Measurements from ENCODE around the gene ZSWIM3.

ZSWIM3 gene

DNA sequence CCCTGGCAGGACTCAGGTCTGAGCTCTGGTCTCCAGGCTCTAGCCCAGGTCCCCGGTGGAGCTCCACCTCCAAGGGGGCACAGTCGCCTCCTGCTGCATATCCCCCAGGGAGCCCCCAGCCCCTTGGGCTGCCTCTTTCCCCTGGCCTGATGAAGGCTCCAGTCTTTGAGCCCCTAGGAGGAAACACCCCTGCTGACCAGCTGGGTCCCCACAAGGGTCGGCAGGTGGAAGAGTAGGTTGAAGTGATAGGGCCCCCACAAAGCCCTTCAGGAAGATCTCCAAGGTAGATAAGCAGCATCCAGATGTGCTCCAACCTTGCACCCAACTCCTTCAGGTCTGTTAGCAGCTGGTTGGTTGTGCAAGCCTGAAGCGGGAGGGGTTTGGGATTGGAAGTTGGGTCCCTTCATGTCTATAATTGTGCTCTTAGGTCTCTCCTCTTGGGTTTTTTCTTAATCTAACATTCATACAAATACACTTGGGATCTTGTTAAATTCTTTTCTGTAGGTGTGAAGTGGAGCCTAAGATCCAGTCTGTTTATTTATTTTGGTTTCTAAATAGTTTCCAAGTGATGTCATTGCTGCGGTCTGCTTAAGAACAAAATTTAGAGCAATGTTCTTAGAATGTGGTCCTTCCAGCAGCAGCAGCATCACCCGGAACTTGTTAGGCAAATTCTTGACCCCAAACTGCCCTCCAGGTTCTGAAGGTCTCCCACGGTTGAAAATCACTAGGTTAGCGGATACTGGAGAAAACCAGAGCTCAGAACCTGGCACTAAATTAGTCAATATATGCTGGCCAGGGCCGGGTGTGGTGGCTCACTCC is 39.8 kb upstream of the ZSWIM3 start:
- H3K79me2 ChIP-seq (ENCODE audit: insufficient read depth, low read length), result peaks cover 19% of the 10 kb centered on the region
- H3K9me3 ChIP-seq (ENCODE audit: insufficient read depth, low read length, severe bottlenecking), result no peaks in the 10 kb centered on the region
- no peak for DNase-seq
- no peak overlapping the region for H3K4me2 ChIP-seq (ENCODE audit: insufficient read depth, low read length)
- no peak overlapping the region for H3K4me3 ChIP-seq (ENCODE audit: low read depth in 1 of 2, low read length in 2 of 2)
- H3K36me3 ChIP-seq (ENCODE audit: insufficient read depth, low read length), result peaks cover 36% of the 10 kb centered on the region
- no peak overlapping the region for H3K27ac ChIP-seq (ENCODE audit: low read length)
- no peak overlapping the region for H2AFZ ChIP-seq (ENCODE audit: low read depth, low read length)
- H4K20me1 ChIP-seq (ENCODE audit: insufficient read depth, low read length), result peaks cover 14% of the 10 kb centered on the region; the same call in 1 of the 2 replicates
- H3K9ac ChIP-seq (ENCODE audit: low read depth, low read length), result no peak overlapping the region
- no peak for ATAC-seq (ENCODE audit: insufficient read depth, low read depth)
- no peaks in the 10 kb centered on the region for H3K27me3 ChIP-seq (ENCODE audit: insufficient read depth, low read length, poor library complexity)
- no peak for TF ChIP-seq CTCF (IDR thresholded peaks at IDR 0.05; ENCODE audit: borderline replicate concordance, extremely low read depth, low read length, poor library complexity, severe bottlenecking)
- peaks cover 24% of the 10 kb centered on the region for H3K4me1 ChIP-seq (ENCODE audit: insufficient read depth, low read length)

DNA sequence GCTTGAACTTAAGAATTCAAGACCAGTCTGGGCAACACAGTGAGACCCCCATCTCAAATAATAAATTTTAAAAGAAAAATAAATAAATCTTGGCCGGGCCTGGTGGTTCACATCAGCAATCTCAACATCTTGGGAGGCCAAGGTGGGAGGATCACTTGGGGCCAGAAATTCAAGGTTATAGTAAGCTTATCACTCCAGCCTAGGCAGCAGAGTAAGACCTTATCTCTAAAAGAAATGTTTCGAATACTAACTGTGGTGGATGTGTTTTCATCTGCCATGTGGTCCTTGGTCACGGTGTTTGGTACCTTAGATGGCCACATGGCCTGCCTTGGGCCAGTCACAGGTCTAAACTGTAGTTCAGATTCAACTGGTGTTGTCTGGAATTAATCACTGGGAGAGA is 39.2 kb upstream of the ZSWIM3 start:
- no peak overlapping the region for H2AFZ ChIP-seq (ENCODE audit: low read depth, low read length)
- H3K9me3 ChIP-seq (ENCODE audit: insufficient read depth, low read length, severe bottlenecking), result no peaks in the 10 kb centered on the region

GRCh38 chr20:45819466-45819865 is 37.9 kb upstream of the ZSWIM3 start:
- no peak overlapping the region for H3K9ac ChIP-seq (ENCODE audit: low read depth, low read length)
- ATAC-seq (ENCODE audit: insufficient read depth, low read depth), result no peak
- H2AFZ ChIP-seq (ENCODE audit: low read depth, low read length), result no peak overlapping the region
- H3K36me3 ChIP-seq (ENCODE audit: insufficient read depth, low read length), result peaks cover 19% of the 10 kb centered on the region
- TF ChIP-seq CTCF (IDR thresholded peaks at IDR 0.05; ENCODE audit: borderline replicate concordance, extremely low read depth, low read length, poor library complexity, severe bottlenecking), result no peak
- TF ChIP-seq EZH2 (IDR thresholded peaks at IDR 0.05; ENCODE audit: borderline replicate concordance, low read depth, low read length, severe bottlenecking), result no peak
- peaks cover 4% of the 10 kb centered on the region for H3K27me3 ChIP-seq (ENCODE audit: insufficient read depth, low read length, poor library complexity)
- no peak overlapping the region for H3K4me2 ChIP-seq (ENCODE audit: insufficient read depth, low read length)
- H3K9me3 ChIP-seq (ENCODE audit: insufficient read depth, low read length, severe bottlenecking), result no peaks in the 10 kb centered on the region
- no peak for DNase-seq
- H3K79me2 ChIP-seq (ENCODE audit: insufficient read depth, low read length), result peaks cover 2% of the 10 kb centered on the region
- no peak overlapping the region for H3K27ac ChIP-seq (ENCODE audit: low read length)
- peaks cover 11% of the 10 kb centered on the region; the same call in 1 of the 2 replicates for H4K20me1 ChIP-seq (ENCODE audit: insufficient read depth, low read length)
- H3K4me3 ChIP-seq (ENCODE audit: low read depth in 1 of 2, low read length in 2 of 2), result no peak overlapping the region
- peaks cover 10% of the 10 kb centered on the region for H3K4me1 ChIP-seq (ENCODE audit: insufficient read depth, low read length)

More for the DNA sequence above, 39.2 kb upstream of the ZSWIM3 start:
- Histone ChIP-seq H3K36me3 (ENCODE audit: insufficient read depth, low read length) (peaks cover 30% of the 10 kb centered on the region), H3K79me2 (ENCODE audit: insufficient read depth, low read length) (peaks cover 12% of the 10 kb centered on the region), H3K4me2 (ENCODE audit: insufficient read depth, low read length) (no peak overlapping the region), H3K27ac (ENCODE audit: low read length) (no peak overlapping the region), H4K20me1 (ENCODE audit: insufficient read depth, low read length) (peaks cover 14% of the 10 kb centered on the region; the same call in 1 of the 2 replicates), H3K4me1 (ENCODE audit: insufficient read depth, low read length) (peaks cover 21% of the 10 kb centered on the region), H3K27me3 (ENCODE audit: insufficient read depth, low read length, poor library complexity) (peaks cover 4% of the 10 kb centered on the region), H3K4me3 (ENCODE audit: low read depth in 1 of 2, low read length in 2 of 2) (no peak overlapping the region), H3K9ac (ENCODE audit: low read depth, low read length) (no peak overlapping the region)
- DNase-seq, result no peak
- no peak for TF ChIP-seq CTCF (IDR thresholded peaks at IDR 0.05; ENCODE audit: borderline replicate concordance, extremely low read depth, low read length, poor library complexity, severe bottlenecking)
- no peak for TF ChIP-seq EZH2 (IDR thresholded peaks at IDR 0.05; ENCODE audit: borderline replicate concordance, low read depth, low read length, severe bottlenecking)
- no peak for ATAC-seq (ENCODE audit: insufficient read depth, low read depth)

All from DND-41 (cell line).